ENCODE results near the gene DTWD2. TPM values are rescaled to one million over a fixed set of nuclear protein-coding genes. Genes with fewer than 3 reads are reported as not detected.

Gene DTWD2
- total RNA-seq, 1 experiment from 2014 or later: 4.9 TPM

GRCh38 chr5:118796081-118796480 is 192.3 kb downstream of the DTWD2 start:
- Histone ChIP-seq H3K4me3 (no peak overlapping the region), H3K4me1 (replicated peaks; ENCODE audit: insufficient read depth) (no peaks in the 10 kb centered on the region), H3K27ac (no peak overlapping the region), H3K79me2 (ENCODE audit: low read depth) (no peaks in the 10 kb centered on the region), H3K9me2 (ENCODE audit: insufficient read depth) (no peaks in the 10 kb centered on the region), H3K36me3 (ENCODE audit: low read depth) (no peaks in the 10 kb centered on the region), H3K27me3 (ENCODE audit: insufficient read depth, low read depth) (no peaks in the 10 kb centered on the region), H2AFZ (no peak overlapping the region), H3K9me3 (ENCODE audit: insufficient read depth, low read depth) (no peaks in the 10 kb centered on the region), H4K20me1 (ENCODE audit: insufficient read depth) (no peaks in the 10 kb centered on the region), H3F3A (ENCODE audit: insufficient read depth, low read depth) (no peaks in the 10 kb centered on the region), H3K4me2 (no peak overlapping the region)
- POLR2A ChIA-PET (ENCODE audit: unreplicated experiment): no interaction called here
- DNase-seq: no peak
- intact Hi-C loops (cut with micrococcal nuclease; ENCODE audit: unreplicated experiment): no loop called here
- BruUV-seq (replicated peaks): no TSS peak
- CTCF ChIA-PET: no interaction called here
- no peak for TF ChIP-seq CTCF (conservative IDR thresholded peaks at IDR 0.05)
- no peak for TF ChIP-seq EZH2 (IDR thresholded peaks at IDR 0.05; ENCODE audit: low read depth)

GRCh38 chr5:118794281-118794680 is 194.1 kb downstream of the DTWD2 start:
- H4K20me1 ChIP-seq (ENCODE audit: insufficient read depth): no peaks in the 10 kb centered on the region
- no peaks in the 10 kb centered on the region for H3K9me3 ChIP-seq (ENCODE audit: insufficient read depth, low read depth)
- ChIA-PET POLR2A (ENCODE audit: unreplicated experiment) (no interaction called here), CTCF (no interaction called here)
- TF ChIP-seq CTCF (conservative IDR thresholded peaks at IDR 0.05) (no peak), EZH2 (IDR thresholded peaks at IDR 0.05; ENCODE audit: low read depth) (no peak)
- no peaks in the 10 kb centered on the region for H3F3A ChIP-seq (ENCODE audit: insufficient read depth, low read depth)
- no peak for DNase-seq
- intact Hi-C loops (cut with micrococcal nuclease; ENCODE audit: unreplicated experiment): loop anchor here (5.0 kb wide), 1 partner anchor 1342 kb away; no protein-coding TSS in a partner anchor
- H3K79me2 ChIP-seq (ENCODE audit: low read depth): no peaks in the 10 kb centered on the region
- H3K4me3 ChIP-seq: no peak overlapping the region
- no peaks in the 10 kb centered on the region for H3K36me3 ChIP-seq (ENCODE audit: low read depth)
- no peak overlapping the region for H3K27ac ChIP-seq
- H2AFZ ChIP-seq: no peak overlapping the region
- no TSS peak for BruUV-seq (replicated peaks)
- no peaks in the 10 kb centered on the region for H3K4me1 ChIP-seq (replicated peaks; ENCODE audit: insufficient read depth)
- H3K27me3 ChIP-seq (ENCODE audit: insufficient read depth, low read depth): no peaks in the 10 kb centered on the region
- H3K4me2 ChIP-seq: no peak overlapping the region
- H3K9me2 ChIP-seq (ENCODE audit: insufficient read depth): no peaks in the 10 kb centered on the region

- CTCF ChIA-PET: no interaction called here
- no peaks in the 10 kb centered on the region for H3K27me3 ChIP-seq (ENCODE audit: insufficient read depth, low read depth)
- no peaks in the 10 kb centered on the region for H3K9me2 ChIP-seq (ENCODE audit: insufficient read depth)
- intact Hi-C loops (cut with micrococcal nuclease; ENCODE audit: unreplicated experiment): loop anchor here (5.0 kb wide), 1 partner anchor 1341 kb away; no protein-coding TSS in a partner anchor
- DNase-seq: no peak
- POLR2A ChIA-PET (ENCODE audit: unreplicated experiment): no interaction called here
- no peaks in the 10 kb centered on the region for H3K9me3 ChIP-seq (ENCODE audit: insufficient read depth, low read depth)
- TF ChIP-seq CTCF (conservative IDR thresholded peaks at IDR 0.05) (no peak), EZH2 (IDR thresholded peaks at IDR 0.05; ENCODE audit: low read depth) (no peak)
- H3K79me2 ChIP-seq (ENCODE audit: low read depth): no peaks in the 10 kb centered on the region
- H3F3A ChIP-seq (ENCODE audit: insufficient read depth, low read depth): no peaks in the 10 kb centered on the region
- H3K27ac ChIP-seq: no peak overlapping the region
- no peak overlapping the region for H2AFZ ChIP-seq
- H3K36me3 ChIP-seq (ENCODE audit: low read depth): no peaks in the 10 kb centered on the region
- no peak overlapping the region for H3K4me2 ChIP-seq
- no peaks in the 10 kb centered on the region for H4K20me1 ChIP-seq (ENCODE audit: insufficient read depth)
- H3K4me1 ChIP-seq (replicated peaks; ENCODE audit: insufficient read depth): no peaks in the 10 kb centered on the region
- H3K4me3 ChIP-seq: no peak overlapping the region
- BruUV-seq (replicated peaks): no TSS peak
These were observed 194.7 kb downstream of the DTWD2 start for GRCh38 chr5:118793652-118794051.
